Measurements from ENCODE around the gene GPHN.
"Not testable (repeated sequence)": the region's sequence is repeated elsewhere in the genome, so short reads cannot be mapped to it uniquely, and the experiment has no call there.

The GPHN gene

DNA sequence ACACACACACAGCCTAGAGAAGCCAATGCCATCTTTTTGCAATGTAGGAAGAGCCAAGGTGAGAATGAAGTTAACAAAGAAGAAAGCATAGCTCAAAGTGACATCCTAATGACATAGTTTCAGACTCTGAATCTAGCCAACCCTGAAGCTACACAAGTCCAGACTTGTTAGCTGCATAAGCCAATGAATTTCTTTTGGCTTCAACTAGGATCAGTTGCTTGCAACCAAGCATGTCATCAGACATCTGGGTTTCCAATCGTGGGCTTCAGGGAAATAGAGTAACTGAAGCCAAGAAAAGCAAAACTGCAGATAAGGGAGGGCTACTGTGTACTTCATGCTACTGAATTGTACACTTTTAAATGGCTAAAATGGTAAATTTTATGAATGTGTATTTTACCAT, 4.4 kb upstream of the GPHN start:
- no peak for DNase-seq

DNA sequence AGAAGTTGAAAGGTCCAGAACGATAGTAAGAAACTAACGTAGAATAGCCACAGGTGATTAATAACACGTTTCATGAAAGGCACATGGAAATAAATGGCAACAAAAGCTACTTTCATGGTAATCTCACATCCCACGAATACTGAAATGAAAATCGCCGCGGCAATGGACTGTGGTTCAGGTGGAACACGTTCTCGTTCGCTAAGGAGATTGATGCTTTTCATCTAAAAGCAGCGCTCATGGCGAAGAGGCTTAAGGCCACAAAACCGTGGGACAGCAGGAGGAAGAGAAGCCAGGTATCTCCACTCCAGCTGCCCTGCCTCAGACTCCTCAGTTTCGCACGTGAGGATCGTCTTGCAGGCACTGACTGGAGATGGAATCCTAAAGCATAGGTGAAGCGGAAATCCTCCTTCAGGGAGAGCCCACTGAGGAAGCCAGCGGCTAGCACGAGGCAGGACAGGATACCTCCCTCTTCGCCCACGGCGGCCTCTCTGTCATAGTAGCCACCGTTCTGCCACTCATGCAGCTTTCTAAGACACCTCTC, 696 bp upstream of the GPHN start:
- DNase-seq: peak; percentile 40 to 48

GRCh38 chr14:66508547-66508845, 549 bp downstream of the GPHN start:
- no peak for DNase-seq

- DNase-seq: peak; percentile 61 to 72
These were observed 1.1 kb downstream of the GPHN start for GRCh38 chr14:66508846-66509621.

DNA sequence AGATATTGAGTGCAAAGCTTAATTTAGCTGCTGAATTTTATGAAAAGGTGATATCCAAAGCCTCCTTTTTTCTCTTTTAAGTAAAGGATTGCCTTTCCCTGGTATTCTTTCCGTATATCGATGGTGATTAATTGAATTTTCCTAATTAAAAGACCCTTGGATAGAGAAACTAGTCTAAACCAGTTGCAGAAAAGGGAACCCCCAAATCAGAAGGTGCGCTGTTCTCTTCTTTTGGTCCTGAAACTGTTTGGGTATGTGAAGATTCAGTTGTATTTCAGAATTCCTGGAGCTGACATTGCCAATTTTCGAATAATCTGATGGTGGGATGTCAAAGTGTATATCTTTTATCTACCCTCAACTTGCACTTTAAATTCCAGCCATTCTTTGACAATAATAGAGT, 1.9 kb downstream of the GPHN start:
- no peak for DNase-seq

DNA sequence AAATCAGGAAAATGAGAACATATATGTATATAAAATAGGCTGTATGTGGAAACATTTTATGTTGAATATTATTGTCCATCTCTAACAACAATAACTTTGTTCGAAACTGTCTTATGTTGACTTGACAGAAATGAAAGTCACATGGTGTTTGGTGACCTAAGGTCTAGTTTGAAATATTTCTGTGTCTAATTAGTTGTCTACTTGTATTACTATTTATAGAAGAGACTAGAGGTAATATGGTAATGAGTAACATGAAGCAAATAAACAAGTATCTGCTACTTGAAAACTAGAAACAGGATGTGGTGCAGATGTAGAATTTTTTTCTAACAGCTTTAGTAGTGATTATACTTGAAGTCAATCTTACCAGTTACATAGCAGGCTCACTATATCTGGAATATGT, 3.9 kb downstream of the GPHN start:
- DNase-seq: no peak

- no peak for DNase-seq
These were observed 6.3 kb downstream of the GPHN start for GRCh38 chr14:66514213-66514612.

GRCh38 chr14:66530526-66530925, 22.6 kb downstream of the GPHN start:
- no peak for DNase-seq

DNA sequence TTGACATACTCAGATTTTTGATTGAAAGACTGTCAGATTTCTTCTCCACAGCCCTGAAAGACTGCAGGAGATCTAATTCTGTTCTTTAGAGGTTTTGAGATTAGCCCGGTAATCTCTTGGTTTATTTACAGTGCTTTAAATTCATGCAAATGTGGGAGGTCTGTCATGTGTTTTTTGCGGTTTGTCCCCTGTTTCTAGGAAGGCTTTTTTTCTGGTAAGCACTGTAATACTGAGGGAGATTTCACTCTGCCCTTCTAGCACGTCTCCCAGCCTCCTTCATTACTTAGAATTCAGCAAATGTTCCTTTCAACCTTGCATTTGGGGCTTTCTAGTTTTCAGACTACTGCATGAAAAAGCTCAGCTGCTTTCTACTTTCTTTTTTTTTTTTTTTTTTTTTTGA, 31.1 kb downstream of the GPHN start:
- no peak for DNase-seq

DNA sequence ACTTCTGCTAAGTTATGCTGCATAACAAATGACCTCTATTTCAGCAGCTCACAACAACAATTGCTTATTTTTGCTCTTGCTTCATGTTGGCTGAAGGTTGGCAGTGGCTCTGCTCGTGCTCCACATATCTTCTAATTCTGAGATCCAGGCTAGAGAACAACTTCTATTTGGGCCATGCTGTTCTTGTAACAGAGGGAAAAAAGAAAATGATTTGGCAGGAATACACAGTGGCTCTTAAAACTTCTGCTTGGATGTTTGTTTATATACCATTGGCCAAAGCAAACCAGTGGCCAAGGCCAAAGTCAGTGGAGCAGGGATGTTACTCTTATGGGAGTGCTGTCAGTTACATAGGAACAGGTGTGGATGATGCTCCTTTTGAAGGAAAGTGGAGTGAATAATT, 32.1 kb downstream of the GPHN start:
- DNase-seq: no peak

- DNase-seq: no peak
These were observed 33.7 kb downstream of the GPHN start for GRCh38 chr14:66541627-66542026.

DNA sequence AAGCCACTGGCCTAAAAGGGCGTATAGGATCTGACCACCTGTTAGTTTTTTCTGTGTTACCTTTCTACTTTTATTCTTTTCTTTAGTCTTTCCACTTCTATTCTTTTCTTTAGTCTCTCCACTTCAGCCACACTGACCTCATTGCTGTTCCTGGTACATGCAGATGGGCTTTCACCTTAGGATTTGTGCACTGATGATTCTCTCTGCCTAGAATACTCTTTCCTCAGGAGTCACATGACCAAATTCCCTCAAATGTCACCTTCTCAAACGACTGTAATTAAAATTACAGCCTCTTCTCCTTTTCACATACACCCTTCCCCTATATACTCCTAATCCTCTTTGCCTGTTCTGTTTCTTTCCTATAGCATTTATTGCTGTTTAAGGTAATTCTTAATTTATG, 36.0 kb downstream of the GPHN start:
- DNase-seq: no peak

GRCh38 chr14:66545191-66545590, 37.2 kb downstream of the GPHN start:
- DNase-seq: not testable (repeated sequence)

DNA sequence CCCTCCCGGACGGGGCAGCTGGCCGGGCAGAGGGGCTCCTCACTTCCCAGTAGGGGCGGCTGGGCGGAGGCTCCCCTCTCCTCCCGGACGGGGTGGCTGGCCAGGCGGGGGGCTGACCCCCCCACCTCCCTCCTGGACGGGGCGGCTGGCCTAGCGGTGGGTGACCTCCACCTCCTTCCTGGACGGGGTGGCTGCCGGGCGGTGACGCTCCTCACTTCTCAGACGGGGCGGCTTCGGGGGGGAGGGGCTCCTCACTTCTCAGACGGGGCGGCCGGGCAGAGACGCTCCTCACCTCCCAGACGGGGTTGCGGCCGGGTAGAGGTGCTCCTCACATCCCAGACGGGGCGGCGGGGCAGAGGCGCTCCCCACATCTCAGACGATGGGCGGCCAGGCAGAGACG, 37.8 kb downstream of the GPHN start:
- not testable (repeated sequence) for DNase-seq

DNA sequence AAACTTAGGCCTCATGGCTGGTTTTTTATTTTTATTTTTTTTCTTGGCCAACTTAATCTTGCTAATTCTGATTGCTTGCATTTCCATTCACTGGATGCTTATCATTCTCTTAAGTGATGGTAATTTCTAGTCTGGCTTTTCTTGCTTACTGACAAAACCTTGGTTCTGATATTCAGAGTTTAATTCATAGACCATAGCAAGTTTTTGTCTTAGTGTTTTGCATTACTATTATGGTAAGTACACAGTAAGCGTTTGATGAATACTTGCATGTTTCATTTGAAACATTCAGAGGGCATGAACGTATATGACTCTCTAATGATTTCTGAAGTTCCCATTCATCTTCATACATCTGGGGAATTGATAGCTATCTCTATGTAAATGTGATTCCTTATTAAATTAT, 55.8 kb downstream of the GPHN start:
- DNase-seq: no peak

DNA sequence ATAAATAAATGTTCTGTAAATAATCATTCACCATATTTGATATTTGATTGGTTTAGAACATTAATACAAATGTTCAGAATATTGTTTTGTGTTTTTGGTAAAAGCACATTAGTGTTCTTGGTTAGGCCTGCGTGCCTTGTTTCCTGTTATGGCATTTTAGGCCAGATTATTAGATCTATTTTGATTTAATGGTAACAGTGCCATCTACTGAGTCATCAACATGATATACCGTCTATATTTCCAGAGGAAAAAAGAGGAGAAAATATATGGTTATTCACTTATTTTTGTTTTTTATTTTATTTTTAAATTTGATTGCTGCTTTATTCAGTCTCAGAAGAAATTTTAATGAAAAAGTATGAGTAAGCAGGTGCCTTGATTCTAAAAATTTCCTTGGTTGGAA, 60.3 kb downstream of the GPHN start:
- no peak for DNase-seq

DNA sequence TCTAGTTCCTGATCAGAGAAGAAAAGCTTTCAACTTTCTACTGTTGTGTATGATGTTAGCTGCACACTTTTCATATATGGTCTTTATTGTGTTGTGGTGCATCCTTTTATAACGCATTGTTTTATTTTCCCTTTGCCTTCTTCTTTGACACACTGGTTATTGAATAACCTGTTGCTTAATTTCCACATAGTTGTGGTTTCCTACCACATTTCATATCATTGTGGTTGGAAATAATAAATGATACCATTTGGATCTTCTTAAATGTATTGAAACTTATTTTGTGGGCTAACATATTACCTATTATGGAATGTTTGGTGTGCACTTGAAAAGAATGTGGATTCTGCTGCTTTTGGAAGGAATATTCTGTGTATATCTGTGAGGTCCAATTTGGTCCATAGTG, 64.9 kb downstream of the GPHN start:
- no peak for DNase-seq

GRCh38 chr14:66575014-66575413, 67.1 kb downstream of the GPHN start:
- no peak for DNase-seq

DNA sequence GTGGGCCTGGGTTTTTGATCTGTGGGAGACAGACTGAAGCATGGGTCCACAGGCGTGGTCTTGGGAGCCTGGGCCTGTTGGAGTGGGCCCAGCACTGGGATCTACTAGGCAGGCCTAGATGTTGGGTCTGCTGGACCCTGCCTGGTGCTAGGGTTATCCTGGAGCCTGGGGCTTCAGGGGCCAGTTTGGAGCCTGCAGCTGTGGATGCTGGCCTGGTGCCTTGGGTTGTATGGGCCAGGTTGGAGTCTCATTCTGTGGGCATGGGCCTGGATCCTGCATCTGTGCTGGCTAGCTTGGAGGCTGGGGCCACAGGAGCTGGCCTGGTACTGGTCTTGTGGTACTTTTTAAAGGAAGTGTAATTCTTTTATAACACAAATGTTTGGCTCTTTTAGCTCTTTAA, 68.0 kb downstream of the GPHN start:
- DNase-seq: no peak

DNA sequence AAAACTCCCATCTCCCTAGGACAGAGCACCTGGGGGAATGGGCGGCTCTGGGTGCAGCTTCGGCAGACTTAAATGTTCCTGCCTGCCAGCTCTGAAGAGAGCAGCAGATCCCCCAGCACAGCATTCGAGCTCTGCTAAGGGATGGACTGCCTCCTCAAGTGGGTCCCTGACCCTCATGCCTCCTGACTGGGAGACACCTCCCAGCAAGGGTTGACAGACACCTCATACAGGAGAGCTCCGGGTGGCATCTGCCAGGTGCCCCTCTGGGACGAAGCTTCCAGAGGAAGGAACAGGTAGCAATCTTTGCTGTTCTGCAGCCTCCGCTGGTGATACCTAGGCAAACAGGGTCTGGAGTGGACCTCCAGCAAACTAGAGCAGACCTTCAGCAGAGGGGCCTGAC, 79.8 kb downstream of the GPHN start:
- not testable (repeated sequence) for DNase-seq

GRCh38 chr14:66595394-66595793, 87.4 kb downstream of the GPHN start:
- no peak for DNase-seq

- no peak for DNase-seq
These were observed 88.5 kb downstream of the GPHN start for GRCh38 chr14:66596241-66596985.

GRCh38 chr14:66600416-66600815, 92.5 kb downstream of the GPHN start:
- DNase-seq: no peak

DNA sequence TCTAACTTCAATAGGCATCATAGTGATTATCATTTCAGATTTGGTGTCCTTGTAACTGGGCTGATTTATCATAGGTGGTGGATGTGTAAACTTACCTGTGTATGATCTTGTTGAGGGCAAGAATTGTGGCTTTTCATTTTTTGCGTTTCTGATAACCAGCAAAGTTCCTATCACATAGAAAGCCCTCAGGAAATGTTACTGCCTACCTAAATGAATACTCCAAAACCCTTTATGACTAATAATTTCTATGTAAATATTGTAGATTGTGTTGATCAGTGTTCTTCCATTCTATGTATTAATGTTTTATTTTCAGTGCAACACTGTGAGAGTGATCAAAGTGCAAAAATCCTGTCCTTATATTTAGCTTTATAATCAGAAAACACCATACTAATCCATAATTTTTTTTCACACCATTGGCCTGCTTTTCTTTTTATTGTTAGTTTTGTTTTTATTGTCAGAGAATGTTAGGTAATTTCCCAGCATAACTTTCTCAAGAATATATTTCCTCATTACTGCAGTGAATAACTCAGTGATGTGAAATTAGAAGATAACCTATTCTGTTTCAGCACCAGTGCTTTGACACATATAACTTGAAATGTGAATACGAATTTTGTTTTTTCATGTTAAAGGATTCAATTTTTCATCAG, 94.1 kb downstream of the GPHN start:
- no peak for DNase-seq

Measured in activated CD4-positive, alpha-beta T cell treated with anti-CD3 and anti-CD28 coated beads, Interleukin-2, amount 50 U/mL, for 48 hours (primary cell).